ENCODE results near the gene CBX5. TPM values are rescaled to one million over a fixed set of nuclear protein-coding genes. Genes with fewer than 3 reads are reported as not detected.
"Not testable (repeated sequence)": the region's sequence is repeated elsewhere in the genome, so short reads cannot be mapped to it uniquely, and the experiment has no call there.

CBX5 gene
- total and polyA plus RNA-seq, 10 of the 15 experiments (the other 5 are each of a cell fraction or from before 2014, with no cell fraction given): 46.7 to 138 (median 74.6) TPM

- intact Hi-C loops (cut with micrococcal nuclease; ENCODE audit: unreplicated experiment); H3K27me3 ChIP-seq (replicated peaks in 1 of 2; ENCODE audit: control insufficient read depth in 2 of 2, insufficient read depth in 2 of 2, low read length in 1 of 2); BruUV-seq (replicated peaks); in situ Hi-C loops (cut with MboI); H3K79me2 ChIP-seq (ENCODE audit: control insufficient read depth, insufficient read depth, low read length); ATAC-seq; H3K36me3 ChIP-seq (ENCODE audit: control insufficient read depth in 2 of 2, insufficient read depth in 2 of 2, low read length in 1 of 2); H3K27ac ChIP-seq (ENCODE audit: control insufficient read depth, insufficient read depth); H3K9ac ChIP-seq (ENCODE audit: control insufficient read depth, insufficient read depth, low read length); H2AFZ ChIP-seq (ENCODE audit: control insufficient read depth, low read depth, low read length); H3K4me2 ChIP-seq (ENCODE audit: control insufficient read depth, insufficient read depth); H4K20me1 ChIP-seq (ENCODE audit: control insufficient read depth, insufficient read depth); H3K4me3 ChIP-seq; H3K4me1 ChIP-seq (ENCODE audit: control insufficient read depth, insufficient read depth, low read length); FAIRE-seq; H3K9me3 ChIP-seq (replicated peaks; ENCODE audit: control insufficient read depth, insufficient read depth, low read length); DNase-seq (ENCODE audit: low read depth, low spot score): not testable (repeated sequence)
- POLR2A ChIA-PET: interaction anchor here (0.7 to 1.0 kb wide), 2 partner anchors 8 to 29 kb away, joined by 3 to 4 read pairs; no protein-coding TSS in a partner anchor
- RAD21 ChIA-PET (ENCODE audit: unreplicated experiment): interaction anchor here (0.6 kb wide), 2 partner anchors 12 to 232 kb away, joined by 3 read pairs; no protein-coding TSS in a partner anchor
- CTCF ChIA-PET: interaction anchor here (0.8 to 1.3 kb wide), 5 partner anchors 10 to 105 kb away, joined by 3 to 5 read pairs (median 3); no protein-coding TSS in a partner anchor
- 92% methylated on average over 3 of the region's 3 CpGs for WGBS (ENCODE audit: insufficient coverage, insufficient replicate concordance, low lambda C conversion rate, missing lambda C conversion rate)
- SMC1A ChIA-PET (ENCODE audit: uncharacterized antibody, unreplicated experiment): interaction anchor here (1.6 kb wide), 1 partner anchor 9 kb away, joined by 4 read pairs; no protein-coding TSS in a partner anchor
Measured at GRCh38 chr12:54231269-54231668, 48.7 kb downstream of the CBX5 start.

GRCh38 chr12:54230555-54230954 lies 49.4 kb downstream of the CBX5 start:
- ATAC-seq: no peak
- 98% methylated on average over 2 of the region's 2 CpGs for WGBS (ENCODE audit: insufficient coverage, insufficient replicate concordance, low lambda C conversion rate, missing lambda C conversion rate)
- H3K4me2 ChIP-seq (ENCODE audit: control insufficient read depth, insufficient read depth): no peak overlapping the region
- CTCF ChIA-PET: interaction anchor here (1.0 to 1.3 kb wide), 3 partner anchors 11 to 106 kb away, joined by 3 to 5 read pairs (median 3); no protein-coding TSS in a partner anchor
- BruUV-seq (replicated peaks): no TSS peak
- no peak overlapping the region for H2AFZ ChIP-seq (ENCODE audit: control insufficient read depth, low read depth, low read length)
- peaks cover 5% of the 10 kb centered on the region; the same call in 1 of the 2 replicates for H3K4me1 ChIP-seq (ENCODE audit: control insufficient read depth, insufficient read depth, low read length)
- TF ChIP-seq GABPA (IDR thresholded peaks at IDR 0.05; ENCODE audit: low read depth) (no peak), TAF1 (IDR thresholded peaks at IDR 0.05; ENCODE audit: borderline replicate concordance, low read depth, low read length) (no peak), RELA (IDR thresholded peaks at IDR 0.05; ENCODE audit: borderline replicate concordance, partially characterized antibody) (no peak), CTCF (IDR thresholded peaks at IDR 0.05 in 2 of 3, conservative IDR thresholded peaks at IDR 0.05 in 1 of 3; ENCODE audit: control insufficient read depth in 2 of 3, extremely low read depth in 1 of 3, insufficient read depth in 1 of 3, low read depth in 3 of 3, low read length in 3 of 3) (no peak), CHD1 (IDR thresholded peaks at IDR 0.05; ENCODE audit: low read depth, low read length) (no peak), NR2C2 (IDR thresholded peaks at IDR 0.05; ENCODE audit: borderline replicate concordance, control insufficient read depth, insufficient read length, low read depth) (no peak)
- H3K79me2 ChIP-seq (ENCODE audit: control insufficient read depth, insufficient read depth, low read length): no peaks in the 10 kb centered on the region
- H3K27me3 ChIP-seq (replicated peaks in 1 of 2; ENCODE audit: control insufficient read depth in 2 of 2, insufficient read depth in 2 of 2, low read length in 1 of 2): no peaks in the 10 kb centered on the region
- SMC1A ChIA-PET (ENCODE audit: uncharacterized antibody, unreplicated experiment): interaction anchor here (0.6 to 1.6 kb wide), 2 partner anchors 10 to 639 kb away, joined by 3 to 4 read pairs; no protein-coding TSS in a partner anchor
- H3K9me3 ChIP-seq (replicated peaks; ENCODE audit: control insufficient read depth, insufficient read depth, low read length): no peaks in the 10 kb centered on the region
- DNase-seq (ENCODE audit: low read depth, low spot score): no peak
- RAD21 ChIA-PET (ENCODE audit: unreplicated experiment): interaction anchor here (0.6 kb wide), 1 partner anchor 11 kb away, joined by 3 read pairs; no protein-coding TSS in a partner anchor
- no peaks in the 10 kb centered on the region; a peak in 1 of 4 replicates for H3K36me3 ChIP-seq (ENCODE audit: control insufficient read depth in 2 of 2, insufficient read depth in 2 of 2, low read length in 1 of 2)
- in situ Hi-C loops (cut with MboI): no loop called here
- no peak overlapping the region for H3K9ac ChIP-seq (ENCODE audit: control insufficient read depth, insufficient read depth, low read length)
- H3K27ac ChIP-seq (ENCODE audit: control insufficient read depth, insufficient read depth): no peak overlapping the region
- intact Hi-C loops (cut with micrococcal nuclease; ENCODE audit: unreplicated experiment): no loop called here
- no peak overlapping the region for H3K4me3 ChIP-seq
- no peaks in the 10 kb centered on the region for H4K20me1 ChIP-seq (ENCODE audit: control insufficient read depth, insufficient read depth)
- no peak for FAIRE-seq
- POLR2A ChIA-PET: no interaction called here

Measured in GM12878 (cell line).